WERI-Rb-1 (cell line): ENCODE results near the gene SNRPB.

Experiments used
- DNase-seq: peaks from one replicate; pipeline ENCODE4 v3.0.0-alpha.2; 2020
- H3K27ac ChIP-seq: fragments of 250-450 bp; sonication (Bioruptor Pico); 2 replicates; pipeline ENCODE4 v1.5.1; 2020; ENCODE audit warnings: mild to moderate bottlenecking, moderate library complexity
- H3K27me3 ChIP-seq: fragments of 250-450 bp; sonication (Bioruptor Pico); 2 replicates; pipeline ENCODE4 v1.5.1; 2021; ENCODE audit warnings: mild to moderate bottlenecking, low read depth, moderate library complexity; ENCODE audit not compliant: insufficient read depth, severe bottlenecking
- H3K36me3 ChIP-seq: fragments of 250-450 bp; sonication (Bioruptor Pico); 2 replicates; pipeline ENCODE4 v1.5.1; 2020; ENCODE audit warnings: mild to moderate bottlenecking, moderate library complexity
- H3K4me3 ChIP-seq: 2 replicates; pipeline ENCODE4 v1.5.1; 2011; ENCODE audit warnings: low read depth, mild to moderate bottlenecking, control low read depth, low read length
- H3K9me3 ChIP-seq: fragments of 250-450 bp; sonication (Bioruptor Pico); 2 replicates; pipeline ENCODE4 v1.5.1; 2021; ENCODE audit warnings: mild to moderate bottlenecking, moderate library complexity; ENCODE audit not compliant: severe bottlenecking
- TF ChIP-seq, protein P1 (sequence below): IDR thresholded peaks from 2 replicates; pipeline ENCODE4 v1.5.1; 2011; ENCODE audit warnings: low read depth, mild to moderate bottlenecking, control low read depth, inconsistent platforms, low read length

Gene SNRPB

DNA sequence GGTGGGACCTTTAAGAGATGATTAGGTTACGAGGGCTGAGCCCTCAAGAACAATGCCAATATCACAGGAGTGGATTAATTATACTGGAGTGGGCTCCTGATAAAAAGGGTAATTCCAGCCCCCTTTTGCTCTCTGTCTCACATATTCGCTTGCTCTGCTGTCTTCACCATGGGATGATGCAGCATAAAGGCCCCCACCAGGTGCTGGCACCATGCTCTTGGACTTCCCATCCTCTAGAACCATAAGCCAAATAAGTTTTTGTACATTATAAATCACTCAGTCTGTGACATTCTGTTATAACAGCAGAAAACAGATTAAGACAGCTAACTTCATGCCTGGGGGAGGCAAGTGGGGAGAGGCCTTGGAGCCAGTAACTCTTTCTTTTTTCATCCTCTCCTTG, 9.8 kb upstream of the SNRPB start:
- Histone ChIP-seq H3K4me3 (no peak overlapping the region), H3K9me3 (no peaks in the 10 kb centered on the region), H3K27me3 (no peaks in the 10 kb centered on the region), H3K27ac (no peak overlapping the region), H3K36me3 (peaks cover 17% of the 10 kb centered on the region)
- no peak for DNase-seq
- TF ChIP-seq, protein P1, sequence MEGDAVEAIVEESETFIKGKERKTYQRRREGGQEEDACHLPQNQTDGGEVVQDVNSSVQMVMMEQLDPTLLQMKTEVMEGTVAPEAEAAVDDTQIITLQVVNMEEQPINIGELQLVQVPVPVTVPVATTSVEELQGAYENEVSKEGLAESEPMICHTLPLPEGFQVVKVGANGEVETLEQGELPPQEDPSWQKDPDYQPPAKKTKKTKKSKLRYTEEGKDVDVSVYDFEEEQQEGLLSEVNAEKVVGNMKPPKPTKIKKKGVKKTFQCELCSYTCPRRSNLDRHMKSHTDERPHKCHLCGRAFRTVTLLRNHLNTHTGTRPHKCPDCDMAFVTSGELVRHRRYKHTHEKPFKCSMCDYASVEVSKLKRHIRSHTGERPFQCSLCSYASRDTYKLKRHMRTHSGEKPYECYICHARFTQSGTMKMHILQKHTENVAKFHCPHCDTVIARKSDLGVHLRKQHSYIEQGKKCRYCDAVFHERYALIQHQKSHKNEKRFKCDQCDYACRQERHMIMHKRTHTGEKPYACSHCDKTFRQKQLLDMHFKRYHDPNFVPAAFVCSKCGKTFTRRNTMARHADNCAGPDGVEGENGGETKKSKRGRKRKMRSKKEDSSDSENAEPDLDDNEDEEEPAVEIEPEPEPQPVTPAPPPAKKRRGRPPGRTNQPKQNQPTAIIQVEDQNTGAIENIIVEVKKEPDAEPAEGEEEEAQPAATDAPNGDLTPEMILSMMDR: no peak

GRCh38 chr20:2476742-2477615, 6.4 kb upstream of the SNRPB start:
- no peaks in the 10 kb centered on the region for H3K9me3 ChIP-seq
- TF ChIP-seq, protein P1: peak; percentile 36; the same call in 1 of the 2 replicates
- no peak overlapping the region for H3K27ac ChIP-seq
- H3K36me3 ChIP-seq: peaks cover 3% of the 10 kb centered on the region
- H3K4me3 ChIP-seq: no peak overlapping the region
- H3K27me3 ChIP-seq: no peaks in the 10 kb centered on the region
- no peak for DNase-seq

- H3K36me3 ChIP-seq: no peaks in the 10 kb centered on the region; the same call in 1 of the 2 replicates
Measured at GRCh38 chr20:2475850-2476741, 5.5 kb upstream of the SNRPB start.

GRCh38 chr20:2473516-2473915, 2.9 kb upstream of the SNRPB start:
- peaks cover 19% of the 10 kb centered on the region for H3K36me3 ChIP-seq
- DNase-seq: no peak
- no peak overlapping the region for H3K27ac ChIP-seq

More at GRCh38 chr20:2475850-2476741, 5.5 kb upstream of the SNRPB start:
- TF ChIP-seq, protein P1: no peak
- Histone ChIP-seq H3K27ac (no peak overlapping the region), H3K9me3 (no peaks in the 10 kb centered on the region), H3K27me3 (no peaks in the 10 kb centered on the region), H3K4me3 (no peak overlapping the region)
- no peak for DNase-seq

DNA sequence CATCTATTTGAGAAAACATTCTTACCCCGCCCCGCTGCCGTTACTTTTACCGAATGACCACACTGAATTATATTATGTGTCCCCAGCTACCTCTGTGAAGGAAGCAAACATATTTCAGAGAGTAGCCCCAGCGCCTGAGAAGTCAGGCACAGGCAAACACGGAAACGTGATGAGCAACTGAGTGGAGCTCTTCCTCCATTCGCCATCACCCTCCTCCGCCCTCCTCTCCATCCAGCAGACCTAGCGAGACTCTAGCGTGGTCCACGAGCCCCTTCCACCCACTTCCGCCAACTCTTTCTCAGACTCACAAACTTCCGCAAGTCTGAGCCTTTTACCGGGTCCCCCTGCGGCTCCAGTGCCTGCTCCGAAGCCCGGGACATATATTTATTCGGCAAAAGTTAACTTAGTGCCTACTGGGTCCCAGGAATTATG, 582 bp downstream of the SNRPB start:
- H3K36me3 ChIP-seq: peaks cover 53% of the 10 kb centered on the region
- DNase-seq: peak; percentile 39

More at GRCh38 chr20:2473516-2473915, 2.9 kb upstream of the SNRPB start:
- H3K27me3 ChIP-seq: no peaks in the 10 kb centered on the region
- H3K9me3 ChIP-seq: no peaks in the 10 kb centered on the region
- TF ChIP-seq, protein P1: no peak
- H3K4me3 ChIP-seq: no peak overlapping the region

More for the DNA sequence above, 582 bp downstream of the SNRPB start:
- no peaks in the 10 kb centered on the region for H3K27me3 ChIP-seq
- peak overlapping the region; percentile 98 for H3K27ac ChIP-seq
- TF ChIP-seq, protein P1: no peak
- H3K4me3 ChIP-seq: peak overlapping the region; percentile 100
- no peaks in the 10 kb centered on the region for H3K9me3 ChIP-seq
